Measurements from ENCODE around the gene TMPRSS7. TPM values are rescaled to one million over a fixed set of nuclear protein-coding genes. Genes with fewer than 3 reads are reported as not detected.

TMPRSS7 gene
- total and polyA plus RNA-seq, 2 experiments from 2014 or later = not detected

GRCh38 chr3:112092496-112093179 lies 58.1 kb downstream of the TMPRSS7 start:
- H2AFZ ChIP-seq = no peak overlapping the region
- Mint-ChIP-seq H3K9me3 (no peaks in the 10 kb centered on the region), H3K27me3 (ENCODE audit: insufficient read depth, low read depth, poor library complexity) (peaks cover 1% of the 10 kb centered on the region), H3K36me3 (ENCODE audit: low read depth) (no peaks in the 10 kb centered on the region; the same call in 2 of the 3 replicates), H3K4me1 (peaks cover 30% of the 10 kb centered on the region), H3K4me3 (no peak overlapping the region), H3K27ac (peak overlapping the region; percentile 54)
- H3K27ac ChIP-seq (ENCODE audit: low read depth) = peak overlapping the region; percentile 63
- H3K36me3 ChIP-seq (ENCODE audit: insufficient read depth) = no peaks in the 10 kb centered on the region
- TF ChIP-seq ZNF114 (CRISPR knock-in tag; IDR thresholded peaks at IDR 0.05) = no peak
- no peak for TF ChIP-seq CTCF (conservative IDR thresholded peaks at IDR 0.05; ENCODE audit: low read depth in 2 of 2)
- TF ChIP-seq EZH2phosphoT487 (IDR thresholded peaks at IDR 0.05; ENCODE audit: unreplicated experiment) = no peak
- TF ChIP-seq ETS1 (IDR thresholded peaks at IDR 0.05) = no peak
- TF ChIP-seq NANOG (IDR thresholded peaks at IDR 0.05; ENCODE audit: borderline replicate concordance) = no peak
- TF ChIP-seq, protein P1, sequence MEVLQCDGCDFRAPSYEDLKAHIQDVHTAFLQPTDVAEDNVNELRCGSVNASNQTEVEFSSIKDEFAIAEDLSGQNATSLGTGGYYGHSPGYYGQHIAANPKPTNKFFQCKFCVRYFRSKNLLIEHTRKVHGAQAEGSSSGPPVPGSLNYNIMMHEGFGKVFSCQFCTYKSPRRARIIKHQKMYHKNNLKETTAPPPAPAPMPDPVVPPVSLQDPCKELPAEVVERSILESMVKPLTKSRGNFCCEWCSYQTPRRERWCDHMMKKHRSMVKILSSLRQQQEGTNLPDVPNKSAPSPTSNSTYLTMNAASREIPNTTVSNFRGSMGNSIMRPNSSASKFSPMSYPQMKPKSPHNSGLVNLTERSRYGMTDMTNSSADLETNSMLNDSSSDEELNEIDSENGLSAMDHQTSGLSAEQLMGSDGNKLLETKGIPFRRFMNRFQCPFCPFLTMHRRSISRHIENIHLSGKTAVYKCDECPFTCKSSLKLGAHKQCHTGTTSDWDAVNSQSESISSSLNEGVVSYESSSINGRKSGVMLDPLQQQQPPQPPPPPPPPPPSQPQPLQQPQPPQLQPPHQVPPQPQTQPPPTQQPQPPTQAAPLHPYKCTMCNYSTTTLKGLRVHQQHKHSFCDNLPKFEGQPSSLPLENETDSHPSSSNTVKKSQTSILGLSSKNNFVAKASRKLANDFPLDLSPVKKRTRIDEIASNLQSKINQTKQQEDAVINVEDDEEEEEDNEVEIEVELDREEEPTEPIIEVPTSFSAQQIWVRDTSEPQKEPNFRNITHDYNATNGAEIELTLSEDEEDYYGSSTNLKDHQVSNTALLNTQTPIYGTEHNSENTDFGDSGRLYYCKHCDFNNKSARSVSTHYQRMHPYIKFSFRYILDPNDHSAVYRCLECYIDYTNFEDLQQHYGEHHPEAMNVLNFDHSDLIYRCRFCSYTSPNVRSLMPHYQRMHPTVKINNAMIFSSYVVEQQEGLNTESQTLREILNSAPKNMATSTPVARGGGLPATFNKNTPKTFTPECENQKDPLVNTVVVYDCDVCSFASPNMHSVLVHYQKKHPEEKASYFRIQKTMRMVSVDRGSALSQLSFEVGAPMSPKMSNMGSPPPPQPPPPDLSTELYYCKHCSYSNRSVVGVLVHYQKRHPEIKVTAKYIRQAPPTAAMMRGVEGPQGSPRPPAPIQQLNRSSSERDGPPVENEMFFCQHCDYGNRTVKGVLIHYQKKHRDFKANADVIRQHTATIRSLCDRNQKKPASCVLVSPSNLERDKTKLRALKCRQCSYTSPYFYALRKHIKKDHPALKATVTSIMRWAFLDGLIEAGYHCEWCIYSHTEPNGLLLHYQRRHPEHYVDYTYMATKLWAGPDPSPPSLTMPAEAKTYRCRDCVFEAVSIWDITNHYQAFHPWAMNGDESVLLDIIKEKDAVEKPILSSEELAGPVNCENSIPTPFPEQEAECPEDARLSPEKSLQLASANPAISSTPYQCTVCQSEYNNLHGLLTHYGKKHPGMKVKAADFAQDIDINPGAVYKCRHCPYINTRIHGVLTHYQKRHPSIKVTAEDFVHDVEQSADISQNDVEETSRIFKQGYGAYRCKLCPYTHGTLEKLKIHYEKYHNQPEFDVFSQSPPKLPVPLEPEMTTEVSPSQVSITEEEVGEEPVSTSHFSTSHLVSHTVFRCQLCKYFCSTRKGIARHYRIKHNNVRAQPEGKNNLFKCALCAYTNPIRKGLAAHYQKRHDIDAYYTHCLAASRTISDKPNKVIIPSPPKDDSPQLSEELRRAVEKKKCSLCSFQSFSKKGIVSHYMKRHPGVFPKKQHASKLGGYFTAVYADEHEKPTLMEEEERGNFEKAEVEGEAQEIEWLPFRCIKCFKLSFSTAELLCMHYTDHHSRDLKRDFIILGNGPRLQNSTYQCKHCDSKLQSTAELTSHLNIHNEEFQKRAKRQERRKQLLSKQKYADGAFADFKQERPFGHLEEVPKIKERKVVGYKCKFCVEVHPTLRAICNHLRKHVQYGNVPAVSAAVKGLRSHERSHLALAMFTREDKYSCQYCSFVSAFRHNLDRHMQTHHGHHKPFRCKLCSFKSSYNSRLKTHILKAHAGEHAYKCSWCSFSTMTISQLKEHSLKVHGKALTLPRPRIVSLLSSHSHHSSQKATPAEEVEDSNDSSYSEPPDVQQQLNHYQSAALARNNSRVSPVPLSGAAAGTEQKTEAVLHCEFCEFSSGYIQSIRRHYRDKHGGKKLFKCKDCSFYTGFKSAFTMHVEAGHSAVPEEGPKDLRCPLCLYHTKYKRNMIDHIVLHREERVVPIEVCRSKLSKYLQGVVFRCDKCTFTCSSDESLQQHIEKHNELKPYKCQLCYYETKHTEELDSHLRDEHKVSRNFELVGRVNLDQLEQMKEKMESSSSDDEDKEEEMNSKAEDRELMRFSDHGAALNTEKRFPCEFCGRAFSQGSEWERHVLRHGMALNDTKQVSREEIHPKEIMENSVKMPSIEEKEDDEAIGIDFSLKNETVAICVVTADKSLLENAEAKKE (CRISPR knock-in tag; IDR thresholded peaks at IDR 0.05) = no peak
- no peak for TF ChIP-seq ZNF331 (CRISPR knock-in tag; IDR thresholded peaks at IDR 0.05; ENCODE audit: low read depth)
- no peak for TF ChIP-seq EZH2 (IDR thresholded peaks at IDR 0.05; ENCODE audit: low read depth, unreplicated experiment)
- TF ChIP-seq POLR2AphosphoS5 (IDR thresholded peaks at IDR 0.05; ENCODE audit: low read depth) = no peak
- TF ChIP-seq CREB1 (CRISPR knock-in tag; IDR thresholded peaks at IDR 0.05; ENCODE audit: low read depth) = no peak
- TF ChIP-seq, protein P2, sequence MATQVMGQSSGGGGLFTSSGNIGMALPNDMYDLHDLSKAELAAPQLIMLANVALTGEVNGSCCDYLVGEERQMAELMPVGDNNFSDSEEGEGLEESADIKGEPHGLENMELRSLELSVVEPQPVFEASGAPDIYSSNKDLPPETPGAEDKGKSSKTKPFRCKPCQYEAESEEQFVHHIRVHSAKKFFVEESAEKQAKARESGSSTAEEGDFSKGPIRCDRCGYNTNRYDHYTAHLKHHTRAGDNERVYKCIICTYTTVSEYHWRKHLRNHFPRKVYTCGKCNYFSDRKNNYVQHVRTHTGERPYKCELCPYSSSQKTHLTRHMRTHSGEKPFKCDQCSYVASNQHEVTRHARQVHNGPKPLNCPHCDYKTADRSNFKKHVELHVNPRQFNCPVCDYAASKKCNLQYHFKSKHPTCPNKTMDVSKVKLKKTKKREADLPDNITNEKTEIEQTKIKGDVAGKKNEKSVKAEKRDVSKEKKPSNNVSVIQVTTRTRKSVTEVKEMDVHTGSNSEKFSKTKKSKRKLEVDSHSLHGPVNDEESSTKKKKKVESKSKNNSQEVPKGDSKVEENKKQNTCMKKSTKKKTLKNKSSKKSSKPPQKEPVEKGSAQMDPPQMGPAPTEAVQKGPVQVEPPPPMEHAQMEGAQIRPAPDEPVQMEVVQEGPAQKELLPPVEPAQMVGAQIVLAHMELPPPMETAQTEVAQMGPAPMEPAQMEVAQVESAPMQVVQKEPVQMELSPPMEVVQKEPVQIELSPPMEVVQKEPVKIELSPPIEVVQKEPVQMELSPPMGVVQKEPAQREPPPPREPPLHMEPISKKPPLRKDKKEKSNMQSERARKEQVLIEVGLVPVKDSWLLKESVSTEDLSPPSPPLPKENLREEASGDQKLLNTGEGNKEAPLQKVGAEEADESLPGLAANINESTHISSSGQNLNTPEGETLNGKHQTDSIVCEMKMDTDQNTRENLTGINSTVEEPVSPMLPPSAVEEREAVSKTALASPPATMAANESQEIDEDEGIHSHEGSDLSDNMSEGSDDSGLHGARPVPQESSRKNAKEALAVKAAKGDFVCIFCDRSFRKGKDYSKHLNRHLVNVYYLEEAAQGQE (IDR thresholded peaks at IDR 0.05; ENCODE audit: unreplicated experiment) = no peak
- TF ChIP-seq JUNB (IDR thresholded peaks at IDR 0.05; ENCODE audit: unreplicated experiment) = no peak
- TF ChIP-seq STAT1 (IDR thresholded peaks at IDR 0.05; ENCODE audit: unreplicated experiment) = no peak
- peak overlapping the region; percentile 40; the same call in 1 of the 2 replicates for H3K4me2 ChIP-seq
- peaks cover 3% of the 10 kb centered on the region; the same call in 1 of the 2 replicates for H4K20me1 ChIP-seq (replicated peaks; ENCODE audit: insufficient read depth)
- peak; percentile 59 for ATAC-seq
- no peaks in the 10 kb centered on the region for H3K27me3 ChIP-seq (ENCODE audit: insufficient read depth)
- H3K9me2 ChIP-seq (ENCODE audit: insufficient read depth) = peaks cover 4% of the 10 kb centered on the region; the same call in 1 of the 2 replicates
- H3F3A ChIP-seq (replicated peaks; ENCODE audit: low read depth) = no peaks in the 10 kb centered on the region
- peak; percentile 50 for DNase-seq (ENCODE audit: low spot score)
- peaks cover 53% of the 10 kb centered on the region for H3K79me2 ChIP-seq (replicated peaks; ENCODE audit: insufficient read depth)
- H3K4me1 ChIP-seq (ENCODE audit: insufficient read depth) = peaks cover 24% of the 10 kb centered on the region
- H3K4me3 ChIP-seq = no peak overlapping the region

Measured in GM23338 (cell line).